Panc1 (cell line): ENCODE data around the gene PARS2. TPM values are rescaled to one million over a fixed set of nuclear protein-coding genes. Genes with fewer than 3 reads are reported as not detected.

Experiments
- ATAC-seq: fragments of 200-7000 bp; cut with Tn5 transposase; 2 replicates; pipeline ENCODE4 v1.9.1; 2020; ENCODE audit warnings: mild to moderate bottlenecking, moderate library complexity
- BruUV-seq: library from RNA; stranded (reverse); fragments of 400-500 nt; replicated peaks from 2 replicates; lab custom pipeline; 2021; lab: Mats Ljungman, UMichigan
- CTCF ChIA-PET: fragments of 300-600 bp; sonication (Branson Sonifier 250); formaldehyde crosslinking; loops from one replicate; lab custom pipeline; 2022; ENCODE audit warnings: antibody characterized with exemption; lab: Charles Lee
- POLR2A ChIA-PET: fragments of 300-600 bp; sonication (Branson Sonifier 250); formaldehyde crosslinking; loops from one replicate; lab custom pipeline; 2022; ENCODE audit warnings: antibody characterized with exemption; lab: Charles Lee
- DNase-seq: peaks from one replicate; pipeline ENCODE4 v3.0.0-alpha.2; 2010; ENCODE audit warnings: low read depth, low spot score
- H3K27ac ChIP-seq: 2 replicates; pipeline ENCODE4 v1.5.1; 2011; ENCODE audit warnings: mild to moderate bottlenecking, low read length, inconsistent platforms
- H3K27me3 ChIP-seq: fragments of 200-500 bp; sonication (Bioruptor generic); 2 replicates; pipeline ENCODE4 v1.6.0; 2014; ENCODE audit warnings: low read length, inconsistent platforms; ENCODE audit not compliant: control insufficient read depth, insufficient read depth
- H3K36me3 ChIP-seq: fragments of 200-500 bp; sonication (Bioruptor generic); 2 replicates; pipeline ENCODE4 v1.5.1; 2014; ENCODE audit warnings: inconsistent platforms, mild to moderate bottlenecking, low read length, moderate library complexity; ENCODE audit not compliant: control insufficient read depth, insufficient read depth
- H3K4me1 ChIP-seq: 2 replicates; pipeline ENCODE4 v1.5.1; 2011; ENCODE audit warnings: inconsistent platforms, mild to moderate bottlenecking, low read length, moderate library complexity; ENCODE audit not compliant: control insufficient read depth, insufficient read depth
- H3K4me3 ChIP-seq, 2 experiments: 2 replicates each; pipeline ENCODE4 v1.5.1; 2011 to 2012; ENCODE audit warnings: low read depth in 2 of 2, low read length in 2 of 2, mild to moderate bottlenecking in 2 of 2, inconsistent platforms in 1 of 2, moderate library complexity in 1 of 2
- H3K9me3 ChIP-seq: fragments of 200-500 bp; sonication (Bioruptor generic); 2 replicates; pipeline ENCODE4 v1.5.1; 2014; ENCODE audit warnings: low read depth, mild to moderate bottlenecking, inconsistent platforms, low read length, moderate library complexity; ENCODE audit not compliant: control insufficient read depth, insufficient read depth
- POLR2AphosphoS5 ChIP-seq: IDR thresholded peaks from 2 replicates; pipeline ENCODE4 v1.6.1; 2012; ENCODE audit warnings: mild to moderate bottlenecking, low read depth, low read length, moderate library complexity
- SIN3A ChIP-seq: IDR thresholded peaks from 2 replicates; pipeline ENCODE4 v1.6.1; 2012; ENCODE audit warnings: low read depth, mild to moderate bottlenecking, low read length, moderate library complexity, borderline replicate concordance; ENCODE audit not compliant: insufficient read depth
- TCF7L2 ChIP-seq: IDR thresholded peaks from 2 replicates; pipeline ENCODE4 v1.6.1; 2011; ENCODE audit warnings: mild to moderate bottlenecking, low read depth, low read length, inconsistent platforms
- in situ Hi-C: cut with HindIII; loops from 2 replicates; pipeline ENCODE4 v1.10.0; 2016; ENCODE audit warnings: low sequenced_read_pairs, low pct_unique_long_range_greater_than_20kb
- intact Hi-C: fragments of 100-400 bp; cut with micrococcal nuclease; formaldehyde crosslinking; loops from one replicate; pipeline ENCODE4 v1.10.0; 2022; ENCODE audit not compliant: unreplicated experiment
- total RNA-seq: library from RNA; stranded (reverse); gene quantifications from one replicate; pipeline ENCODE4 v1.2.1, GENCODE V29; 2021; ENCODE audit not compliant: unreplicated experiment
- TF ChIP-seq, protein P1 (sequence below): fragments of 450-650 bp; IDR thresholded peaks from 2 replicates; pipeline ENCODE4 v1.5.1; 2017; ENCODE audit warnings: mild to moderate bottlenecking
- TF ChIP-seq, protein P2 (sequence below), 2 experiments: IDR thresholded peaks; 2 replicates each; pipeline ENCODE4 v1.6.1; 2011 to 2012; ENCODE audit warnings: low read depth in 2 of 2, control low read depth in 1 of 2, low read length in 1 of 2, mild to moderate bottlenecking in 1 of 2, moderate library complexity in 1 of 2; ENCODE audit not compliant: insufficient read depth in 1 of 2

The PARS2 gene
- total RNA-seq, 1 experiment from 2014 or later, result 4.4 TPM

- intact Hi-C loops, result no loop called here
- DNase-seq, result no peak
- ATAC-seq, result no peak
- no peaks in the 10 kb centered on the region for H3K36me3 ChIP-seq
- in situ Hi-C loops, result no loop called here
- no peaks in the 10 kb centered on the region for H3K27me3 ChIP-seq
- no peak overlapping the region for H3K4me3 ChIP-seq
- CTCF ChIA-PET, result interaction anchor here (0.7 kb wide), 1 partner anchor 88 kb away, joined by 3 read pairs; no protein-coding TSS in a partner anchor
- POLR2A ChIA-PET, result no interaction called here
- H3K4me1 ChIP-seq, result no peaks in the 10 kb centered on the region
- BruUV-seq, result no TSS peak
- TF ChIP-seq POLR2AphosphoS5, result no peak
- TF ChIP-seq, protein P1, sequence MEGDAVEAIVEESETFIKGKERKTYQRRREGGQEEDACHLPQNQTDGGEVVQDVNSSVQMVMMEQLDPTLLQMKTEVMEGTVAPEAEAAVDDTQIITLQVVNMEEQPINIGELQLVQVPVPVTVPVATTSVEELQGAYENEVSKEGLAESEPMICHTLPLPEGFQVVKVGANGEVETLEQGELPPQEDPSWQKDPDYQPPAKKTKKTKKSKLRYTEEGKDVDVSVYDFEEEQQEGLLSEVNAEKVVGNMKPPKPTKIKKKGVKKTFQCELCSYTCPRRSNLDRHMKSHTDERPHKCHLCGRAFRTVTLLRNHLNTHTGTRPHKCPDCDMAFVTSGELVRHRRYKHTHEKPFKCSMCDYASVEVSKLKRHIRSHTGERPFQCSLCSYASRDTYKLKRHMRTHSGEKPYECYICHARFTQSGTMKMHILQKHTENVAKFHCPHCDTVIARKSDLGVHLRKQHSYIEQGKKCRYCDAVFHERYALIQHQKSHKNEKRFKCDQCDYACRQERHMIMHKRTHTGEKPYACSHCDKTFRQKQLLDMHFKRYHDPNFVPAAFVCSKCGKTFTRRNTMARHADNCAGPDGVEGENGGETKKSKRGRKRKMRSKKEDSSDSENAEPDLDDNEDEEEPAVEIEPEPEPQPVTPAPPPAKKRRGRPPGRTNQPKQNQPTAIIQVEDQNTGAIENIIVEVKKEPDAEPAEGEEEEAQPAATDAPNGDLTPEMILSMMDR, result peak; percentile 48
- no peak overlapping the region for H3K27ac ChIP-seq
- no peaks in the 10 kb centered on the region for H3K9me3 ChIP-seq
Measured at GRCh38 chr1:54808443-54809207, 44.3 kb upstream of the PARS2 start.

DNA sequence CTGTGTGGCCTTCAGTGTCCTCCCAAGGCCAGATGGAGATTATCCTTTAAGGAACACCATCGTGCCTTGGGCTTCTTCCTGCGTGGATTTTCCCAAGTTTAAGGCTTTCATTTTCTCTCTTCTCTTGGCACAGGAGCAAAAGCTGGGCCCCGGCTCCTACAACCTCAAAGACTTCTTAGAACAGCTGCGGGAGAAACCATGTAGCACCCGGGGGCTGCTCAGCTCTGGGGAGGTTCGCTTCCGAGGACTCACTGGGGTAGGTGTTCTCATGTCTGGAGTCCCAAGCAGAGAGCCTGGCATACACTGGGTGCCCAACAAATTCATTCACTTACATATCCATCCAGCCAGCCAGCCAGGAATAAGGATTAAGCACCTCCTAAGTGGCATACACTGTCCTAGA, 43.4 kb upstream of the PARS2 start:
- Histone ChIP-seq H3K4me1 (no peaks in the 10 kb centered on the region), H3K27me3 (no peaks in the 10 kb centered on the region), H3K27ac (no peak overlapping the region), H3K4me3 (no peak overlapping the region), H3K9me3 (no peaks in the 10 kb centered on the region), H3K36me3 (no peaks in the 10 kb centered on the region)
- intact Hi-C loops, result no loop called here
- BruUV-seq, result no TSS peak
- ATAC-seq (no peak), DNase-seq (no peak)
- POLR2A ChIA-PET, result no interaction called here
- in situ Hi-C loops, result no loop called here
- TF ChIP-seq, protein P1, result no peak
- TF ChIP-seq POLR2AphosphoS5, result no peak
- TF ChIP-seq TCF7L2, result no peak
- CTCF ChIA-PET, result no interaction called here

DNA sequence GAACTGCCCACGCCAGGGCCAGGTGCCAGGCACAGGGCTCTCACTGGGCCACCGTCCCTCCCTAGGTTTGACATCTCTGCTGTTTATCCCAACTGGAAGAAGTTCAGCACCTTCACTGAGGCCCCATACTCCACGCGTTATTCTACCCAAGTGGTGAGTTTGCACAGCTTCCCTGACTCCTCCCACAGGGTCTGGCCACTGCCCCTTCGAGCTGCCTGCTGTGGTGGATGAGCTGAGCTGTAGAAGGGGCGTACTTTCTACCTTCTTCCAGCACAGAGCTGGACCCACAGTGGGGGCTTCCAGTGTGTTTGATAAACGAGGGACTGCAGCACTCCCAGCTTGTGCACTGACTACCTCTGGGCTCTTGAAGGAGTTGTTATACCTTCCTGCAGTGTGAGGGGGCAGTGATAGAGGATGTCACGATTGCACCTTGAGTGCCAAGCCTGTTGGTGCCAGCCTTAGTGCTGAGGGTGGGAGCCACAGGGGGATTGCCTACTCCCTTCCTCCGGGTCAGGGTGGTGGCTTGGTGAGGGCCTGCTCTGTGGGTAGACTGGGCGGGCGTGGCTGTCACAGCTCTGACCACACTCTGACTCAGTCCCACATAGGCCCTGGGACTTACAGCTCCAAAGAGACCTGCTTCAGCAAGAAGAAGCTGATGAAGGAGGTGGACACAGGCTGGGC, 42.7 kb upstream of the PARS2 start:
- ATAC-seq (peak; percentile 12; the same call in 1 of the 2 replicates), DNase-seq (no peak)
- Histone ChIP-seq H3K4me1 (no peaks in the 10 kb centered on the region), H3K9me3 (no peaks in the 10 kb centered on the region), H3K4me3 (no peak overlapping the region), H3K36me3 (no peaks in the 10 kb centered on the region), H3K27me3 (no peaks in the 10 kb centered on the region), H3K27ac (no peak overlapping the region)
- TF ChIP-seq POLR2AphosphoS5 (no peak), TCF7L2 (no peak), SIN3A (no peak)
- TF ChIP-seq, protein P2, sequence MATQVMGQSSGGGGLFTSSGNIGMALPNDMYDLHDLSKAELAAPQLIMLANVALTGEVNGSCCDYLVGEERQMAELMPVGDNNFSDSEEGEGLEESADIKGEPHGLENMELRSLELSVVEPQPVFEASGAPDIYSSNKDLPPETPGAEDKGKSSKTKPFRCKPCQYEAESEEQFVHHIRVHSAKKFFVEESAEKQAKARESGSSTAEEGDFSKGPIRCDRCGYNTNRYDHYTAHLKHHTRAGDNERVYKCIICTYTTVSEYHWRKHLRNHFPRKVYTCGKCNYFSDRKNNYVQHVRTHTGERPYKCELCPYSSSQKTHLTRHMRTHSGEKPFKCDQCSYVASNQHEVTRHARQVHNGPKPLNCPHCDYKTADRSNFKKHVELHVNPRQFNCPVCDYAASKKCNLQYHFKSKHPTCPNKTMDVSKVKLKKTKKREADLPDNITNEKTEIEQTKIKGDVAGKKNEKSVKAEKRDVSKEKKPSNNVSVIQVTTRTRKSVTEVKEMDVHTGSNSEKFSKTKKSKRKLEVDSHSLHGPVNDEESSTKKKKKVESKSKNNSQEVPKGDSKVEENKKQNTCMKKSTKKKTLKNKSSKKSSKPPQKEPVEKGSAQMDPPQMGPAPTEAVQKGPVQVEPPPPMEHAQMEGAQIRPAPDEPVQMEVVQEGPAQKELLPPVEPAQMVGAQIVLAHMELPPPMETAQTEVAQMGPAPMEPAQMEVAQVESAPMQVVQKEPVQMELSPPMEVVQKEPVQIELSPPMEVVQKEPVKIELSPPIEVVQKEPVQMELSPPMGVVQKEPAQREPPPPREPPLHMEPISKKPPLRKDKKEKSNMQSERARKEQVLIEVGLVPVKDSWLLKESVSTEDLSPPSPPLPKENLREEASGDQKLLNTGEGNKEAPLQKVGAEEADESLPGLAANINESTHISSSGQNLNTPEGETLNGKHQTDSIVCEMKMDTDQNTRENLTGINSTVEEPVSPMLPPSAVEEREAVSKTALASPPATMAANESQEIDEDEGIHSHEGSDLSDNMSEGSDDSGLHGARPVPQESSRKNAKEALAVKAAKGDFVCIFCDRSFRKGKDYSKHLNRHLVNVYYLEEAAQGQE (IDR thresholded peaks at IDR 0.05; ENCODE audit: insufficient read depth in 1 of 2, low read depth in 2 of 2, low read length in 1 of 2), result no peak
- TF ChIP-seq, protein P1, result no peak
- in situ Hi-C loops (no loop called here), intact Hi-C loops (no loop called here)
- ChIA-PET CTCF (interaction anchor here (0.5 kb wide), 1 partner anchor 738 kb away, joined by 5 read pairs; no protein-coding TSS in a partner anchor), POLR2A (no interaction called here)
- no TSS peak for BruUV-seq
